HEK293T (cell line): ENCODE results near the gene MTG2.
A peak's percentile ranks its signal among the peaks of the same experiment; 100 is the strongest.

Source experiments
- CTCF ChIA-PET: fragments of 350-600 bp; formaldehyde crosslinking; extraction: SDS; loops from one replicate; lab custom pipeline; 2021; ENCODE audit warnings: antibody characterized with exemption, inconsistent platforms; lab: Yijun Ruan, JAX
- POLR2A ChIA-PET: fragments of 350-600 bp; formaldehyde crosslinking; extraction: SDS; loops from one replicate; lab custom pipeline; 2020; ENCODE audit warnings: antibody characterized with exemption, inconsistent platforms; lab: Yijun Ruan, JAX
- DNase-seq: peaks from one replicate; pipeline ENCODE4 v3.0.0; 2012; ENCODE audit warnings: mixed read lengths; ENCODE audit errors: extremely low spot score
- ARNT ChIP-seq: fragments of 450-650 bp; IDR thresholded peaks from 2 replicates; pipeline ENCODE4 v1.6.1; 2017; ENCODE audit warnings: mild to moderate bottlenecking
- BHLHE40 ChIP-seq: fragments of 450-650 bp; IDR thresholded peaks from 2 replicates; pipeline ENCODE4 v1.6.1; 2016; ENCODE audit warnings: mild to moderate bottlenecking, moderate library complexity, borderline replicate concordance
- CTBP1 ChIP-seq: fragments of 450-650 bp; IDR thresholded peaks from 2 replicates; pipeline ENCODE4 v1.6.1; 2016; ENCODE audit warnings: borderline replicate concordance
- ELF4 ChIP-seq: fragments of 450-650 bp; IDR thresholded peaks from 2 replicates; pipeline ENCODE4 v1.6.1; 2017; ENCODE audit warnings: antibody characterized with exemption
- FOXA1 ChIP-seq: fragments of 450-650 bp; IDR thresholded peaks from 2 replicates; pipeline ENCODE4 v1.6.1; 2016; ENCODE audit warnings: mild to moderate bottlenecking
- FOXK2 ChIP-seq: fragments of 450-650 bp; IDR thresholded peaks from 2 replicates; pipeline ENCODE4 v1.6.1; 2016; ENCODE audit warnings: mild to moderate bottlenecking
- FOXM1 ChIP-seq: fragments of 450-650 bp; IDR thresholded peaks from 2 replicates; pipeline ENCODE4 v1.6.1; 2017; ENCODE audit warnings: mild to moderate bottlenecking, borderline replicate concordance
- HDGF ChIP-seq: fragments of 450-650 bp; IDR thresholded peaks from 2 replicates; pipeline ENCODE4 v1.6.1; 2017; ENCODE audit warnings: antibody characterized with exemption, borderline replicate concordance
- L3MBTL2 ChIP-seq: fragments of 450-650 bp; conservative IDR thresholded peaks from 2 replicates; pipeline ENCODE4 v1.6.1; 2016; ENCODE audit warnings: mild to moderate bottlenecking
- LEF1 ChIP-seq: fragments of 450-650 bp; IDR thresholded peaks from 2 replicates; pipeline ENCODE4 v1.6.1; 2017; ENCODE audit warnings: mild to moderate bottlenecking, borderline replicate concordance
- NFRKB ChIP-seq: fragments of 450-650 bp; IDR thresholded peaks from 2 replicates; pipeline ENCODE4 v1.6.1; 2016; ENCODE audit warnings: mild to moderate bottlenecking, moderate library complexity
- PKNOX1 ChIP-seq: fragments of 450-650 bp; IDR thresholded peaks from 2 replicates; pipeline ENCODE4 v1.6.1; 2016
- SP1 ChIP-seq: fragments of 450-650 bp; IDR thresholded peaks from 2 replicates; pipeline ENCODE4 v1.6.1; 2017
- SUZ12 ChIP-seq: fragments of 450-650 bp; IDR thresholded peaks from 2 replicates; pipeline ENCODE4 v1.6.1; 2016; ENCODE audit warnings: mild to moderate bottlenecking
- TARDBP ChIP-seq: fragments of 450-650 bp; IDR thresholded peaks from 2 replicates; pipeline ENCODE4 v1.6.1; 2016
- ZNF384 ChIP-seq: fragments of 450-650 bp; IDR thresholded peaks from 2 replicates; pipeline ENCODE4 v1.6.1; 2016

The MTG2 gene

DNA sequence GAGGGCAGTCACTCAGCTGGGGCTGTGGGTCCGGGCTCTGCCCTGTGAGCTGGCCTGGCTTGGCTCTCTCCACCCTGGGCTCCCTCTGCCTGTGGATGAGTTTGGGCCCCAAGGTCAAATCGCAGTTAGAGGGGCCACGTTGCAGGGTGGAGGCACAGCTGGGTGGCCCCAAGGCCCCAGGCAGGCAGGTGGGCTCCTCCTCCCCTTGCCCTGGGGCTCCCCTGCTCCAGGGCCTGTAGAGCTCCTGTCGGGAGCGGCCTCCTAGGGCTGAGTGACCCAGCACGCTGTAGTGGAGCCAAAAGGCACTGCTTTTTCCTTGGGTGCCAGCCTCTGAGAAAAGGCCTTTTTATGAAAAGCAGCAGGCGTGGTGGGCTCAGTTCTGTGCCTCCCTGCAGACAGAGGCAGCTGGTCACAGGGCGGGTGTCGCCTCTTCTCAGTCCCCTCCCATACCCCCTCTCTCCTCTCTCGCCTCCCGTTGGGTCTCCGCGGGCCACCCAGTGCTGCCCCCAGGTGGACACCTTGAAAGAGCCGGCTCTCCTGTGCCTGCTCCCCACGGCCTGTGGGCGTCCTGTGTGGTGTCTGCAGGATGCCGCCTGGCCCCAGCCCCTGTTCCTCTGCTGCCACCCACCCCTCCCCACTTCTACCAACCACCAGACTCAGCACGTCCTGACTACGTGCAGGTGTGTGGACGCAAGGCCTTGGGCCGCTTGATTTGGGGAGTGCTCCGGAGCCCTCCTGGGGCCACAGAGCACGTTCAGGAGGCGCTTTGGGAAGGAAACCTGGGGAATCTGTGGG, 26.0 kb upstream of the MTG2 start:
- TF ChIP-seq NFRKB, result no peak
- no peak for TF ChIP-seq LEF1
- no peak for TF ChIP-seq SUZ12
- TF ChIP-seq L3MBTL2, result no peak
- TF ChIP-seq FOXK2, result no peak
- TF ChIP-seq FOXA1, result no peak
- no peak for TF ChIP-seq BHLHE40
- TF ChIP-seq HDGF, result no peak
- no peak for TF ChIP-seq PKNOX1
- TF ChIP-seq ZNF384, result no peak
- TF ChIP-seq SP1, result no peak
- no peak for TF ChIP-seq TARDBP
- CTCF ChIA-PET, result interaction anchor here (0.6 to 1.5 kb wide), 6 partner anchors 9 to 146 kb away, joined by 3 to 12 read pairs (median 4); no protein-coding TSS in a partner anchor
- POLR2A ChIA-PET, result interaction anchor here (1.0 kb wide), 1 partner anchor 15 kb away, joined by 3 read pairs; no protein-coding TSS in a partner anchor
- peak; percentile 84 for DNase-seq

- no peak for TF ChIP-seq HDGF
- no peak for TF ChIP-seq FOXM1
- no peak for TF ChIP-seq SUZ12
- TF ChIP-seq ZNF384, result no peak
- no peak for TF ChIP-seq NFRKB
- no peak for TF ChIP-seq LEF1
- no peak for TF ChIP-seq L3MBTL2
- TF ChIP-seq PKNOX1, result no peak
- no peak for TF ChIP-seq FOXA1
- POLR2A ChIA-PET, result no interaction called here
- CTCF ChIA-PET, result interaction anchor here (1.2 to 1.5 kb wide), 2 partner anchors 12 to 147 kb away, joined by 3 to 11 read pairs; no protein-coding TSS in a partner anchor
- no peak for DNase-seq
These were observed 25.3 kb upstream of the MTG2 start for GRCh38 chr20:62157387-62158087.

GRCh38 chr20:62158088-62158400, 24.8 kb upstream of the MTG2 start:
- DNase-seq, result no peak
- ChIA-PET POLR2A (no interaction called here), CTCF (no interaction called here)
- TF ChIP-seq ELF4, result no peak
- TF ChIP-seq ARNT, result no peak
- no peak for TF ChIP-seq L3MBTL2
- TF ChIP-seq CTBP1, result no peak
- no peak for TF ChIP-seq SP1
- no peak for TF ChIP-seq FOXA1
- TF ChIP-seq NFRKB, result no peak
- TF ChIP-seq HDGF, result no peak
- no peak for TF ChIP-seq BHLHE40
- no peak for TF ChIP-seq LEF1
- TF ChIP-seq FOXM1, result no peak
- no peak for TF ChIP-seq FOXK2
- TF ChIP-seq ZNF384, result no peak
- no peak for TF ChIP-seq TARDBP
- TF ChIP-seq PKNOX1, result no peak
- TF ChIP-seq SUZ12, result no peak

GRCh38 chr20:62158541-62158940, 24.3 kb upstream of the MTG2 start:
- POLR2A ChIA-PET, result no interaction called here
- CTCF ChIA-PET, result no interaction called here
- no peak for DNase-seq
- TF ChIP-seq BHLHE40 (no peak), FOXK2 (no peak), ARNT (no peak), LEF1 (no peak), NFRKB (no peak), FOXA1 (no peak), PKNOX1 (no peak), TARDBP (no peak), L3MBTL2 (no peak), FOXM1 (no peak), HDGF (no peak), SUZ12 (no peak), CTBP1 (no peak), ELF4 (no peak), ZNF384 (no peak), SP1 (no peak)

- POLR2A ChIA-PET, result no interaction called here
- CTCF ChIA-PET, result no interaction called here
- no peak for DNase-seq
- TF ChIP-seq L3MBTL2 (no peak), ZNF384 (no peak), ELF4 (no peak), TARDBP (no peak), SUZ12 (no peak), FOXM1 (no peak), HDGF (no peak), ARNT (no peak), FOXK2 (no peak), PKNOX1 (no peak), NFRKB (no peak), FOXA1 (no peak), BHLHE40 (no peak), SP1 (no peak), LEF1 (no peak), CTBP1 (no peak)
These were observed 23.8 kb upstream of the MTG2 start for GRCh38 chr20:62159052-62159451.
